Karpas-422 (cell line): ENCODE data around the gene CATSPERZ. TPM values are rescaled to one million over a fixed set of nuclear protein-coding genes. Genes with fewer than 3 reads are reported as not detected.

ENCODE experiments used
- DNase-seq: peaks from one replicate; pipeline ENCODE4 v3.0.0-alpha.2; 2015
- H2AFZ ChIP-seq: fragments of 200-600 bp; sonication (generic); 2 replicates; pipeline ENCODE4 v1.6.1; 2014; ENCODE audit warnings: antibody characterized with exemption, low read length, mixed read lengths
- H3K27ac ChIP-seq: fragments of 200-600 bp; sonication (generic); 2 replicates; pipeline ENCODE4 v1.5.1; 2014; ENCODE audit warnings: mild to moderate bottlenecking, low read length, moderate library complexity
- H3K27me3 ChIP-seq: fragments of 200-600 bp; sonication (generic); 2 replicates; pipeline ENCODE4 v1.6.1; 2014; ENCODE audit warnings: low read length, mixed read lengths
- H3K36me3 ChIP-seq: fragments of 200-600 bp; sonication (generic); 2 replicates; pipeline ENCODE4 v1.6.1; 2014; ENCODE audit warnings: low read length, mixed read lengths; ENCODE audit not compliant: insufficient read depth
- H3K4me1 ChIP-seq: fragments of 200-600 bp; sonication (generic); 2 replicates; pipeline ENCODE4 v1.6.1; 2014; ENCODE audit warnings: mild to moderate bottlenecking, low read length, mixed read lengths
- H3K4me2 ChIP-seq: fragments of 200-600 bp; sonication (generic); 2 replicates; pipeline ENCODE4 v1.6.1; 2014; ENCODE audit warnings: low read length, low read depth, mild to moderate bottlenecking; ENCODE audit not compliant: poor library complexity, severe bottlenecking
- H3K4me3 ChIP-seq: fragments of 200-600 bp; sonication (generic); 2 replicates; pipeline ENCODE4 v1.5.1; 2014; ENCODE audit warnings: mild to moderate bottlenecking, antibody characterized with exemption, low read length, mixed read lengths
- H3K79me2 ChIP-seq: fragments of 200-600 bp; sonication (generic); 2 replicates; pipeline ENCODE4 v1.6.1; 2014; ENCODE audit warnings: mild to moderate bottlenecking, low read length, mixed read lengths
- H3K9ac ChIP-seq: fragments of 200-600 bp; sonication (generic); 2 replicates; pipeline ENCODE4 v1.6.0; 2014; ENCODE audit warnings: low read length
- H3K9me2 ChIP-seq: fragments of 200-600 bp; sonication (generic), shearing (Covaris generic); replicated peaks from 2 replicates; pipeline ENCODE4 v1.6.0; 2014; ENCODE audit warnings: mild to moderate bottlenecking, low read length, moderate library complexity; ENCODE audit not compliant: insufficient read depth
- H3K9me3 ChIP-seq: fragments of 300-700, 200-600 bp; sonication (generic); 2 replicates; pipeline ENCODE4 v1.6.1; 2014; ENCODE audit warnings: low read length, mixed read lengths
- H4K20me1 ChIP-seq: fragments of 200-600 bp; sonication (generic); 2 replicates; pipeline ENCODE4 v1.6.1; 2014; ENCODE audit warnings: mild to moderate bottlenecking, antibody characterized with exemption, low read length, low read depth; ENCODE audit not compliant: insufficient read depth
- total RNA-seq: library from RNA; depleted of rRNA; stranded (reverse); fragments of >200 nt; shearing (Covaris generic); gene quantifications from 2 replicates; pipeline ENCODE4 v1.2.3, GENCODE V29; 2014; ENCODE audit warnings: low replicate concordance

Gene CATSPERZ
- total RNA-seq, 1 experiment from 2014 or later = not detected

GRCh38 chr11:64267207-64267945, 32.8 kb upstream of the CATSPERZ start:
- Histone ChIP-seq H3K9me3 (no peaks in the 10 kb centered on the region), H3K27me3 (no peaks in the 10 kb centered on the region), H3K27ac (no peak overlapping the region), H3K4me1 (peaks cover 29% of the 10 kb centered on the region), H3K4me2 (no peak overlapping the region), H4K20me1 (no peaks in the 10 kb centered on the region), H3K9me2 (no peaks in the 10 kb centered on the region), H2AFZ (no peak overlapping the region), H3K9ac (no peak overlapping the region; the same call in 1 of the 2 replicates), H3K79me2 (peaks cover 8% of the 10 kb centered on the region), H3K4me3 (no peak overlapping the region), H3K36me3 (no peaks in the 10 kb centered on the region)
- no peak for DNase-seq

- peak overlapping the region; percentile 92 for H3K4me2 ChIP-seq
- H3K36me3 ChIP-seq = no peaks in the 10 kb centered on the region
- peak overlapping the region; percentile 90 for H3K9ac ChIP-seq
- H3K79me2 ChIP-seq = peaks cover 12% of the 10 kb centered on the region
- H3K27me3 ChIP-seq = no peaks in the 10 kb centered on the region
- no peaks in the 10 kb centered on the region for H4K20me1 ChIP-seq
- H3K9me2 ChIP-seq = no peaks in the 10 kb centered on the region
- no peak overlapping the region for H2AFZ ChIP-seq
- H3K4me3 ChIP-seq = peak overlapping the region; percentile 85
- H3K4me1 ChIP-seq = peaks cover 33% of the 10 kb centered on the region
- peak overlapping the region; percentile 82; the same call in 1 of the 2 replicates for H3K27ac ChIP-seq
- no peak for DNase-seq
- no peaks in the 10 kb centered on the region for H3K9me3 ChIP-seq
These were observed 31.9 kb upstream of the CATSPERZ start for GRCh38 chr11:64268025-64268892.

GRCh38 chr11:64268893-64269539, 31.1 kb upstream of the CATSPERZ start:
- H3K36me3 ChIP-seq = no peaks in the 10 kb centered on the region
- peak overlapping the region; percentile 90 for H3K9ac ChIP-seq
- no peaks in the 10 kb centered on the region for H3K9me3 ChIP-seq
- no peaks in the 10 kb centered on the region for H3K27me3 ChIP-seq
- H3K79me2 ChIP-seq = peaks cover 12% of the 10 kb centered on the region
- H2AFZ ChIP-seq = peak overlapping the region; percentile 21; the same call in 1 of the 2 replicates
- H3K4me2 ChIP-seq = peak overlapping the region; percentile 92
- H3K27ac ChIP-seq = peak overlapping the region; percentile 82
- H3K4me1 ChIP-seq = peaks cover 33% of the 10 kb centered on the region
- H4K20me1 ChIP-seq = no peaks in the 10 kb centered on the region
- peak; percentile 85 for DNase-seq
- H3K4me3 ChIP-seq = peak overlapping the region; percentile 85
- H3K9me2 ChIP-seq = no peaks in the 10 kb centered on the region

- Histone ChIP-seq H3K9me3 (no peaks in the 10 kb centered on the region), H3K4me3 (peak overlapping the region; percentile 85), H3K27me3 (no peaks in the 10 kb centered on the region), H3K4me2 (peak overlapping the region; percentile 92), H3K79me2 (peaks cover 12% of the 10 kb centered on the region), H3K36me3 (no peaks in the 10 kb centered on the region), H3K9ac (peak overlapping the region; percentile 90), H3K27ac (peak overlapping the region; percentile 83), H2AFZ (peak overlapping the region; percentile 21; the same call in 1 of the 2 replicates), H4K20me1 (no peaks in the 10 kb centered on the region), H3K9me2 (no peaks in the 10 kb centered on the region), H3K4me1 (peaks cover 33% of the 10 kb centered on the region)
- peak; percentile 99 for DNase-seq
These were observed 30.5 kb upstream of the CATSPERZ start for GRCh38 chr11:64269540-64270220.

GRCh38 chr11:64275031-64275800, 24.9 kb upstream of the CATSPERZ start:
- Histone ChIP-seq H3K4me1 (peaks cover 12% of the 10 kb centered on the region), H3K27me3 (no peaks in the 10 kb centered on the region), H3K9ac (no peak overlapping the region), H3K27ac (no peak overlapping the region), H3K79me2 (peaks cover 6% of the 10 kb centered on the region; the same call in 1 of the 2 replicates), H3K9me2 (no peaks in the 10 kb centered on the region), H3K36me3 (no peaks in the 10 kb centered on the region), H3K9me3 (no peaks in the 10 kb centered on the region), H3K4me2 (no peak overlapping the region), H2AFZ (no peak overlapping the region), H3K4me3 (no peak overlapping the region), H4K20me1 (no peaks in the 10 kb centered on the region)
- no peak for DNase-seq

GRCh38 chr11:64275841-64276240, 24.3 kb upstream of the CATSPERZ start:
- H3K9ac ChIP-seq = no peak overlapping the region
- no peaks in the 10 kb centered on the region for H4K20me1 ChIP-seq
- no peaks in the 10 kb centered on the region for H3K27me3 ChIP-seq

GRCh38 chr11:64276653-64277431, 23.3 kb upstream of the CATSPERZ start:
- Histone ChIP-seq H3K4me2 (no peak overlapping the region), H3K27me3 (no peaks in the 10 kb centered on the region), H4K20me1 (no peaks in the 10 kb centered on the region), H3K4me3 (no peak overlapping the region), H3K9ac (no peak overlapping the region), H3K9me2 (no peaks in the 10 kb centered on the region), H3K4me1 (peaks cover 9% of the 10 kb centered on the region), H3K79me2 (peaks cover 6% of the 10 kb centered on the region; the same call in 1 of the 2 replicates), H2AFZ (no peak overlapping the region), H3K36me3 (no peaks in the 10 kb centered on the region), H3K9me3 (no peaks in the 10 kb centered on the region), H3K27ac (no peak overlapping the region)
- no peak for DNase-seq

More at GRCh38 chr11:64275841-64276240, 24.3 kb upstream of the CATSPERZ start:
- no peaks in the 10 kb centered on the region for H3K9me3 ChIP-seq
- peaks cover 12% of the 10 kb centered on the region for H3K4me1 ChIP-seq
- no peak overlapping the region for H3K4me3 ChIP-seq
- no peak overlapping the region for H3K27ac ChIP-seq
- no peaks in the 10 kb centered on the region for H3K36me3 ChIP-seq
- no peak overlapping the region for H2AFZ ChIP-seq
- peaks cover 6% of the 10 kb centered on the region; the same call in 1 of the 2 replicates for H3K79me2 ChIP-seq
- no peak for DNase-seq
- H3K9me2 ChIP-seq = no peaks in the 10 kb centered on the region
- H3K4me2 ChIP-seq = no peak overlapping the region
